DMS53 treated with DMSO at 0.1 percent for 48 hours (cell line): ENCODE data around the gene MARK2.
"Not testable (repeated sequence)": the region's sequence is repeated elsewhere in the genome, so short reads cannot be mapped to it uniquely, and the experiment has no call there.

Experiments
- DNase-seq: peaks from one replicate; lab custom pipeline; 2025; ENCODE audit not compliant: unreplicated experiment; lab: John Stamatoyannopoulos, UW

Gene MARK2

DNA sequence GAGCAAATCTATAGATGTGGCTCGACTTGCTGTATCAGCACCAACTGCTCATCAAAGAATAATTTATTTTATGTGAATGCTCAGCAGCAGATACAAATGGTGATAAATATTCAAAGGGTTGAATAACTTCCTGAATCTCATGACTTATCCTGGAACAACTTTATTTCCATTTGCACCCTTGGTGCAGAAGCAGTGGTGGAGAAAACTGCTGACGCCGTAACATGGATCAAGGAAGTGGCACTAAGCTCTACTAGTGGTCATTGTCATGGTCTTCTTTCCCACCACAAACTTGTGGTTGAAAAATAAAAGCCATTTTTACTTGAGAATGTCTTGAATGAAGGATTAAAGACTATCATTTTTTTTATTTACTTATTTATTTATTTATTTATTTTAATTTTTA lies 14.6 kb downstream of the MARK2 start:
- no peak for DNase-seq

DNA sequence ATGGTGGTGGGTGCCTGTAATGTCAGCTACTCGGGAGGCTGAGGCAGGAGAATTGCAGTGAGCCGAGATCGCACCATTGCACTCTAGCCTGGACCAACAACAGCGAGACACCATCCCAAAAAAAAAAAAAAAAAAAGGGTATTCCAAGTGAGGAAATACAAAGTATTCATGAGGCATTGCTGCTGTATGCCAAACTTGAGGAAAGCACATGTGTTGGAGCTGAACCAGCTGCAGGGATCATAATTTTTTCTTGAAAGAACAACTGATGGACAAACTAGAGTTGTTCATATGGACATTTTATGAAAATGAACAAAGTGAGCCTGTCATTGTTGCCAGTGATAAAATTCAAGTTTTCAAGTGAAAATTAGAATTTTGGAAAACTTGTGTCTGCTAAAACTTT lies 15.8 kb downstream of the MARK2 start:
- DNase-seq, result no peak

DNA sequence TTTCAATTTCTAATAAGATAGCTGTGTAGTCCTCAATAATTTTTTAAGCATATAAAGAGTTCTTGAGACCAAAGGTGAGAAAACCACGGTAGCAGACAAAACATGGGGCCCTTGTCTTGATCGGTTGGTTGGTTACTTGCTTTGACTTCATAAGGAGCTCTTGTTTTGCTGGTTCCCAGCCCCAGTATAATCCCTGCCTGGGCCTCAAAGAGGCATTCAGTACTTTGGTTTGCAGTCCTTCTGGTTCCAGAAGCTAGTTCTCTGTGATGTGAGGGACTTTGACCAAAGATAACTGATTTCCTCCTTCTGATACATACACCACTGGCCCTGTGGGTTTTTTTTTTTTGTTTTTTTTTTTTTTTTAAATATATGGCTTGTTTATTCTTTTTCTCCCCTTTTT lies 17.1 kb downstream of the MARK2 start:
- DNase-seq, result no peak

DNA sequence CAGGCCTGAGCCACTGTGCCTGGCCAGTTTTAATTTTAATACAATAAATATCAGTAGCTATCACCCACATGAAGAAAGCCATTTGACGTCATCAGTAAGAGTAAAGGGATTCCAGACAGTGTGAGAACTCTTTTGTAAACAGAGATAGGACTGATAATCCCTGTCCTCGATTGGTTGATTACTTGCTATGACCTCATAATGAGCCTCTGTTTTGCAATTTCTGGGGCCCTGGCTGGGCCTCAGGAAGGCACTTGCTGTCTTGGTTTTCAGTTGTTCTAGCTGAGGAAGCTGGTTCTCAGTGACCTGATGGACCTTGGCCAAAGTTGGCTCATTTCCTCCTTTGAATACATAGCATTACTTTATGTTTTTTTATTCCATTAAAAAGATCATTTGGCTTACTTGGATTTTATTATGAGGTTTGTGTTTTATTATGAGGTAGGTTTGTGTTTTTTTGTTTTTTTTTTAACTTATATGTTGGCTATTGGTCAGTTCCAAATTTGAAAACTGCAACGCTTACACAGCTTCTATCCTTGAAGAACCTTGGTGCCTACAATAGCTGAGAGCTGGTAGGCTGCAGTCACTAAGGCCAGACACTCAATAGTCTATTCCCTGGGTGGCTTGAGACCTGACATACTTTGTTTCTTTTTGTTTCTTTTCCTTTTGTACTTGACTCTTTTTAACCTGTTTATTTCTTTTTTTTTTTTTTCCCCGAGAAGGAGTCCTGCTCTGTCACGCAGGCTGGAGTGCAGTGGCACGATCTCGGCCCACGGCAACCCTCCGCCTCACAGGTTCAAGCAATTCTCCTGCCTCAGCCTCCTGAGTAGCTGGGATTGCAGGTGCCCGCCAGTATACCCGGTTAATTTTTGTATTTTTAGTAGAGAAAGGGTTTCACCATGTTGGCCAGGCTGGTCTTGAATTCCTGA lies 20.0 kb downstream of the MARK2 start:
- DNase-seq, result no peak

DNA sequence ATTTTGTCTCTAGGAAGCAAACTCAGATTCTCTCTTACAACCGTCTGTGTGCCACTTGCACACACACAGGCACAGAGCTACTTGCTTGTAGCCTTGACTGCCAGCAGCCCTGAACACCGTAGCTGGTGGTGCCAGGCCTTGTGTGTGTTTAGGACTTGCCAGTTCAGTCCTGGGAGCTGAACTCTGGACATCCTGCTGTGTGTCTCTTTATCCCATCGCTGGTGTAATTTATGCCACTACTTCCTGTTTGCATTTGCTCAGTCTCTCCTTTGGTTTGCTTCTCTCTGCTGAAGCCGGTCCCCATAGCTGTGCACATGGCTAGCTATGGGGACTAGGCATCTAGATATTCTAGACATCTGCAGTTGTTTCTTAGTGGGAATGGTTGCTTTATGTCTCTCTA lies 24.0 kb downstream of the MARK2 start:
- DNase-seq, result peak; percentile 57

DNA sequence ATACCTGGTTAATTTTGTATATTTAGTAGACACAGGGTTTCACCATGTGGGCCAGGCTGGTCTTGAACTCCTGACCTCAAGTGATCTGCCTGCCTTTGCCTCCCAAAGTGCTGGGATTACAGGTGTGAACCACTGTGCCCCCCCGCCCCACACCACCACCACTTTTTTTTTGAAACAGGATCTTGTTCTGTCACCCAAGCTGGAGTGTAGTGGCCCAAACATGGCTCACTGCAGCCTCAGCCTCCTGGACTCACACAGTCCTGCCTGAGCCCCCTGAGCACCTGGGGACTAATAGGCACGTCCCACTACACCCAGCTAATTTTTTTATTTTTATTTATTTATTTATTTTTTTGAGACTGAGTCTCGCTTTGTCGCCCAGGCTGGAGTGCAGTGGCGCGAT lies 24.7 kb downstream of the MARK2 start:
- DNase-seq, result not testable (repeated sequence)

DNA sequence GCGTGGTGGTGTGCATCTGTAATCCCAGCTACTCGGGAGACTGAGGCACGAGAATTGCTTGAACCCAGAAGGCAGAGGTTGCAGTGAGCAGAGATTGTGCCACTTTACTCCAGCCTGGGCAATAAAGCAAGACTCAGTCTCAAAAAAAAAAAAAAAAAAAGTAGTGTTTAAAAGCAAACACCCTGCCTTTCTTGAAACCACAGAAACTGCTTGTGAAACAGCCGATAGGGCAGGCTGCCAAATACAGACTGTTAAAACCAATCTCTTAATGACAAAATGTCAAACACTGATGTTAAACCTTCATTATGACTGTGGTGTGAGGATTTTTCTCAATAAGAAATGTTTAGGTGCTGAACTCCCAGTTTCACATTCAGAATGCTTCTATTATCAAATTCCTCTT lies 27.3 kb downstream of the MARK2 start:
- DNase-seq, result no peak

DNA sequence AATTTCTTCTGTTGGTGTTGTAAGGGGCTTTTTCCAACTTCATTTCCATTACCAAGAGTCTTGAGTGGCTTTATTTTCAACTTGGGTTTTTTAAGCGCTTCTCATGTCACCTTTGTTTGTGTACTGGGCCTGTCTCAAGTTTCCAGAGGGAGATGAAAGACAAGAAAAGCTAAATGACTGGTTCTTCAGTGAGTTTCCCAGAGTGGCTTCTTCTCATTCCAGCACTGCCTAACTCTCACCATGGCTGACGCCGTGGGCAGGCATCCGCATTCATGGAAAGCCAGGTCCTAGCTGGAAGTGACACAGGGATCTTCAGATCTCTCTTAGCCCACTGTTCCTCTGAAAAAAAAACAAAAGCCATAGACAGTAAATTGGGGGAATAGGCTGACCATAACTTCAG lies 28.6 kb downstream of the MARK2 start:
- no peak for DNase-seq

DNA sequence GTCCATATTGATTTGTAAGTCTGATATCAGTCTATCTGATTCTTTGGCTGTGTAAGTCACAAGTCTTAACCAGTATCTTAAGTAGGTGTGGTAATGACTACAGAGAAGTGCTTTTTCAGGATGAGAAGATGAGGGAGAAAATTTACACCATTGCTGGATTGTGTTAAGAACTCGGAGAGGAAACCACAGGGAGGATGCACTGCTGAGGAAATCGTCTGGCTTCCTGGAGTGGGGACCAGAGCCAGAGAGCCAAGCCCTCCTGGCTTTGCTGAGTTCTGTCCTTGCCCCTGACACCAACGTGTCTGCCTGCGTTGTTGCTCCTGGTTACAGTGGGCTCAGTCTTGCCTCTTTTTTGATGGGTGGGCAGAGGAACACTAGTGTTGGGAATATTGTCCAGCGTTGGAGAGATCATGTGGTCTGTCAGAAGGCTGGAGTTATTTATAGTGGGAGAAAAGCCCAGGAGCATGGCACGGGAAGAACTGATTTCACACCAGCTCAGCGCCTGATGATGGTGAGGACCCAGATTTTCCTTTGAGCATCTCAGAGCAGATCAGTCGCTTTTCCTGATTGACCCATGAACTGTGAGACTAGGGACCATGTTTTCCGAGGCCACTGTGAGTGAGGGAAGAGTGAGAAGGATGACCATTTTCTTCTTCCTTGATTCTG lies 29.6 kb downstream of the MARK2 start:
- DNase-seq, result no peak

DNA sequence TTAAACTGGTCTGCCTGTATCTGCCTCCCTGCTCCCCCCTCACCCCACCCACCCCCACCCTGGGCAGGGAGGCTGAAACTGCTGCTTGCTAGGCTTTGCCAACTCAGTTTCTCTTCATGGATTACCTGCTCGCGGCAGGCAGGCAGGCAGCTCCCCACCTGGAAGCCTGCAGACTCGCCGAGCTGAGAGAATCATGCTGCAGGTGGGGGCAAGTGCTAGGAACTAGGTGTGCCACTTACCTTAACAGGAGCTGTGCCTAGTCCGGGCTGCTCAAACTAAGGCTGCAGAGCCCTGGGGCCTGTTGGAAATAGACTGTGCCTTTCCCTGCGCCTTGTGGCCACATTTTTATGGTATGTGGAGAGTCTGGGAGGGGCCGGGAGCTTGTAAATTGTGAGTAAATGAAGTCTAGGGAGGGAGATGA lies 30.3 kb downstream of the MARK2 start:
- no peak for DNase-seq

DNA sequence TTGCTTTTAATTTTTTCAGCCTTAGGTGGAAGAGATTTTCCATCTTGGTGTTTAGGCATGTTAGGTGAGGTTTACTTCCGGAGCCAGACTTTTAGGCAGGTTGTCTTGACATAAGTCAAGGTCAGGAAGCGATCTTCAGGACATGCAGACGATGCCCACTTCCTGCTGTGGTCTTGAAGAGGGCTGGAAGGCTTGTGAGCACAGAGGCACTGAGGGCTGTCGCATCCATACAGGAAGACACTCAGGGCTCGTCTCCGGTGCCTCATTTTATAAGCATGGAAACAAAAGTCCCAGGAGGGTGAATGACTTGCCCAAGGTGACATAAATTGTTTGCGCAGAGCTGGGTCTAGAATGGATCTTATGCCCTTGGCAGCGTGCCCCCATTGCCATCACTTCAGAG lies 30.8 kb downstream of the MARK2 start:
- no peak for DNase-seq

DNA sequence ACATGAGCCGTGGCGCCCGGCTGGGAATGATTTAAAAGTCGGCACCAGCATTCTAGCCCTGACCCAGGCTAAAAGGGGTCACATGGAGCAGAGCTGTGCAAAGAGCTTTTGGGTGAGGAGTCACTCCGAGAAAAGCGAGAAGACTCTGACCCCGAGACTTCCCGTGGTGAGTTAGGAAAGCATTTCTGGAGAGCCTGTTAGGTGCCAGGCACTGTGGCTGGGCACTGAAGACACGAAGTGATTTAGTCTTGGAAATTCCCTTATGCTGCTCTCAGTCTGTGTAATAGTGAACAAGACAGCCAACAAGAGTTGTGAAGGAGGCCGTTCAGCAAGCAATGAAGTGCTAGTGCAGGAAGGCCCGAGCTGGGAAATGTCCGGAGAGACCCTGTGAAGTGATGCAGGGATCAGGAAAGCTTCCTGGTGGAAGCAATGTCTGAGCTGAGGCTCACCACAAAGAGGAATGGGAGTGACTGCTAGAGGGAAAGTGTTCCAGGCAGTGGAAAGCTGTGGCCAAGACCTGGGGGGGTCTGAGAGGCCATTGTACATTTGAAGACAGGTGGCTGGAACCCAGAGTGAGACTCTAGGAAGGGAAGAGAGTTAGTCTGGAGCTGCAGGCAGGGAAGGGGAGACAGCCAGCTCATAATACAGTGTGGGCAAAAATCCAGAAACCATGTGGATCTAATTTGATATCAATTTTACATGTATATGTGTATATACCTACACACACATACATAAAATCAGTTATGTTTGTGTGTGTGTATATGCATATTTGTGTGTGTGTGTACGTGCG lies 31.6 kb downstream of the MARK2 start:
- DNase-seq, result no peak

DNA sequence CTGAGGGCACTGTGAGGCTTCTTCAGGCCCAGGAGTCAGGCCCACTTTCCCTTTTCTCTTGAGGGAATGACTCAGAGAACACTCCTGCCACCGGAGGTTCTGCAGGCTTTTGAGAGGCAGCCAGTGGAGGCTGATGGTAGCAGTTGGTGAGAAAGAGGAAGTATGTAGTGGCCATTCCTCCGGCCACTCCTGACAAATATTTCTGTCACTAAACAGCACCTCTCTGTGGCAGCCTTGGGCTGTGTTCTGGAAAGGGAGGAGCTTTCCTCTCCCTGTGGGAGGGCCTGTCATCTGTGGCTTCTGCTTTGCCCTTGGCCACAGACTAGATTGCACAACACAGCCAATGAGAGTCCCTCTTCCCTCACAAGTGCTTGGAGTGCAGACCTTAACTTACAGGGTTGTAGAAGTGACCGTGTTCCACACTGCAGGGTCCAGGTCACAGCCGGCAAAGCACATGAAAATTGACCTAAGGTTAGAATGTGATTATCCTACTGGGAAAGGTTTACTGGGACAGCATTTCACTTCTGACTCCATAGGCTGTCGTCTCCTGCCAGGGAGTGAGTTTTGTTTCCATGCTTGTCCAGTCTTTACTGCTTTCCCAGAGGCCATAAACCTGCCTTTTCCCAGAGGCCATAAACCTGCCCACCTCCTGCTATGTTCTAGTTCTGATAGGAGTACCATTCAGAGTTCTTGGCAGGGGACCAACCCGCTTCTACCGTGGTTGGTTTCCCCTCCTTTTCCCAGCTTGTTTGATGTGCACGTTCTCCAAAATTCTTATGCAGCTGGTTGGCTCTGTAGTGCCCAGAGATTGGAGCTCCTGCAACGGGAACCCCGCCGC lies 33.3 kb downstream of the MARK2 start:
- DNase-seq, result peak; percentile 79

DNA sequence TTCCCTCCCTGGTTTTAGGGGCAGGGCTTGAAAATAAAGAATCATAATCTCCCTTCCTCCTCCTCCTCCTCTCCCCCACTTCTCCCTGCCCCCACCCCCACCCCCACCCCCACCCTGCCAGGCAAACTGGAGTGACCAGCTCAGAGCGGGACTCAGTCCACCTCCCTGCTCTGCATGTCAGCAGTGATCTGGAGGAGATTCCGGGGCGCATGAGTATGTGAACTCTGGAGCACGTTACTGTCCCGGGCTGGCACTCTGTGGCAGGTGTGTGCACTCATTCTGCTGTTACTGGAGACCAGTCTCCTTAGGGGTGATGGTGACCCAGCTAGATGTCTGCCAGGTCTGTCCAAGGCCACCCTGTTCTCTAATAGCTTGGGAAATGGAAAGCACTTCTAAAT lies 33.9 kb downstream of the MARK2 start:
- DNase-seq, result no peak

DNA sequence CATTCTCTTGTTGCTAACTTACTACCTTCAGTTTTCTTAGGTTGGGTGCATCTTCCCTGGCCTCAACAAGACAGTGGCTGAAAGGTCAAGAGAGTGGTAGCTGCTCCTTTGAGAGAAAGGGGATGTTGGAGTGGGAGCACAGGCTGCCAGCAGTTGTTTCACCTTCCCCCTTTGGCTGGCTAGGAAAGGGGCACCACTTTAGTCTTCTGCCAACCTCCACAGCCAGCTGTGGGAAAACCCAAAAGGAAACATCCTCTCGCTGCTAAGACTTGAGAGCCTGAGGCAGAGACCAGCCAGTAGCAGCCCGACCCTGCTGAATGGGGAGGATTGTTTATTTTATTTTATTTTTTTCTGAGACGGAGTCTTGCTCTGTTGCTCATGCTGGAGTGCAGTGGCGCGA lies 34.4 kb downstream of the MARK2 start:
- DNase-seq, result no peak

DNA sequence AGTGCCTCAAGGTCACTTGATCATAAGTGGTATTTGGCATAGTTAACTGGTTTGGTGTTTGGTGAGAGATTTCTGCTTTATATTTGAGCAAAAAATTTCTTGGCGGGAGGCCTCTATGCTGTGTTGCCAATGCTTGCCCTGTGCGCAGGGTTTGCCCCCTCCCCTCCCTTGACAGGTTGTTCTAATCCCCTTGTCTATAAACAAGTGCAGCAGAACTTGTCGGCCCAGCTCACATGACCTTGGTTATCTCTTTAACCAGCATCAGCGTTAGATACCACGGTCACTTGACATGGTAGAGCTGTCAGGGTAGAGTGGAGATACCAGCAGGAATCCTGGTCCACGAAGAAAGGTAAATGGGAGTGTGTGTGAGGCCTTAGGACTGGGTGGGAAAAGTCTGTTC lies 35.6 kb downstream of the MARK2 start:
- DNase-seq, result no peak

DNA sequence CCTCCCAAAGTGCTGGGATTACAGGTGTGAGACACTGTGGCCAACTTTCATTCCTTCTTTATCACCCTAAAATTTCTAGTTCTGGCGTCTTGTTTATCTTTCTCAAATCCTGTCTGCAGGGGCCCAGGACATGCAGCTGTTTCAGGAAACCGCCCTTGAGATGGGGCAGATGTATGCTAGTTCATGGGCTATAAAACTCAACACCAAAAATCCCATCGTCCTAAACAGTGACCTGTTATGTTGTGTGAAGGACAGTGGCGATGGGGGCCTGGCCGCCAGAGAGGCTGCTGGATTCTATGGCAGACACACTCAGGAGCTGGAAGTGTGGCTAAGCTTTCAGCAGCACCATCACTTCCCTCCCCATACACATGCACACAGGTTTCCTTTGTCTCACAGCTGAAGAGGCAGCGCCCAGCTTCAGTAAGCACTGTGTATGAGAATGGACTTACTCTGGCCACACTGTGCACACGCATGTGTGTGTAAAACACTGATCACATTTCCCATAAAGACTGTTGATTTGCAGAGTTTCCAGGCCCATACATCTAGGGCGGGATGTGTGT lies 36.7 kb downstream of the MARK2 start:
- DNase-seq, result no peak

DNA sequence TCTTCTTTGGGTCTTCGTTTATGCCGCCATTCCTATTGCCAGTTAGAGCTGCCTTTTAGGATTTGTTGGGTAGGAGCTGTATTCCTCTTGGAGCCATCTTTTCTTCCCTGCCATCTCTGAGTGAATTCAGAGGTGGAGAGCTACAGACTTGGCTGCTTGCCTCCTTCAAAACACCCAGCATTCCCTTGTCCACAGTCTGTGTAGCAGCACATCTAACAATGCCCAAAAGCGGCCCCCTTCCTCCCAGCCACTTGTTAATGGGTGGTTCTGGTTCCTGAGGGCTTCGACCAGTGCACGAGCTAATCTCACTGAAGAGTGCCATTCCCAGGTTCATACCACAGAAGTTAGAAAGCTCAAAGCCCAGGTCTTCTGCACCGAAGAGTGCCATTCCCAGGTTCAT lies 37.7 kb downstream of the MARK2 start:
- DNase-seq, result no peak

DNA sequence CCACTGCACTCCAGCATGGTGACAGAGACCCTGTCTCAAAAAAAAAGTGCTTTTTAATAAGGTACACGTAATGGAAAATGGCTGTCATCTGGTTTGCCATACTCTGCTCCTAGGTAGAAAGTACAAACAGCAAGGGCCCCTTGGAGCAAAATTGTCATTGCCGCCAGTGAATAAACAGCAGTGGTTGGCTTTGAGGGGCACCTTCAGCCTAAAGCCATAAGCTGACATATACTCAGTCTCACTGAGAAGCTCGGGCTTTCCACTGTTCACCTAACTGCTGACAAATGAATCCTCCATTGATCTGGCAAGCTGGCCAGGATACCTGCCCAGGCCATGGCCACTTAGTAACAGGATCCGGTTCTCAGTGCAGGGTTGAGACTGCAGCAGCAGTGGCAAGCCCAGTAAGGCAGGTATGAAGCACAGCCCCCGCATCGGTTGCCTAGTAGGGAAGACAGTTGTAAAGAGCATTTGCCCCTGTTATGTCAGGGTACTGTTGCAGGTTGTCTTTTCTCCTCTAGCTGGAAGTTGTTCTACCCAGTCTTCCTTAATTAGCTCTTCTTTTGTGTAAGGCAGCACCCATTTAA lies 38.8 kb downstream of the MARK2 start:
- DNase-seq, result no peak
